Liver (tissue), 9 donors: ENCODE measurements around the gene OCA2. TPM values are rescaled to one million over a fixed set of nuclear protein-coding genes. Genes with fewer than 3 reads are reported as not detected.

ENCODE experiments used
- DNase-seq: peaks from one replicate; pipeline ENCODE4 v3.0.0-alpha.2; 2017; ENCODE audit warnings: low spot score
- H3K27ac ChIP-seq, 2 donors: one replicate each; pipeline ENCODE4 v1.7.0; 2013; ENCODE audit warnings: inconsistent platforms in 2 of 2, low read length in 2 of 2, control low read depth in 1 of 2, low read depth in 1 of 2, mild to moderate bottlenecking in 1 of 2
- H3K27me3 ChIP-seq, 4 donors: one replicate each; pipeline versions ENCODE4 v1.6.1 to v1.7.0; 2013; ENCODE audit warnings: low read length in 3 of 4, inconsistent platforms in 1 of 4, mild to moderate bottlenecking in 1 of 4, moderate library complexity in 1 of 4; ENCODE audit not compliant: control insufficient read depth in 4 of 4, insufficient read depth in 4 of 4
- H3K36me3 ChIP-seq, 4 donors: one replicate each; pipeline versions ENCODE4 v1.6.1 to v1.7.0; 2013; ENCODE audit warnings: low read length in 3 of 4, mild to moderate bottlenecking in 3 of 4, low read depth in 1 of 4, moderate library complexity in 1 of 4; ENCODE audit not compliant: control insufficient read depth in 4 of 4, insufficient read depth in 3 of 4
- H3K4me1 ChIP-seq, 4 donors: one replicate each; pipeline versions ENCODE4 v1.6.1 to v1.7.0; 2013; ENCODE audit warnings: low read length in 3 of 4, mild to moderate bottlenecking in 3 of 4, moderate library complexity in 1 of 4; ENCODE audit not compliant: control insufficient read depth in 4 of 4, insufficient read depth in 4 of 4
- H3K4me3 ChIP-seq, 3 donors: one replicate each; pipeline versions ENCODE4 v1.6.1 to v1.7.0; 2013; ENCODE audit warnings: low read length in 3 of 3, control low read depth in 1 of 3, low read depth in 1 of 3, mild to moderate bottlenecking in 1 of 3
- H3K9ac ChIP-seq, 2 donors: one replicate each; pipeline ENCODE4 v1.7.0; 2013; ENCODE audit warnings: low read length in 2 of 2, mild to moderate bottlenecking in 2 of 2, moderate library complexity in 2 of 2, control low read depth in 1 of 2, low read depth in 1 of 2
- H3K9me3 ChIP-seq, 4 donors: one replicate each; pipeline versions ENCODE4 v1.6.1 to v1.7.0; 2013; ENCODE audit warnings: low read length in 3 of 4; ENCODE audit not compliant: control insufficient read depth in 4 of 4
- ATF3 ChIP-seq: IDR thresholded peaks from 2 replicates; pipeline ENCODE4 v1.6.1; 2016; ENCODE audit warnings: antibody characterized with exemption
- FOXA1 ChIP-seq: IDR thresholded peaks from 2 replicates; pipeline ENCODE4 v1.6.1; 2016; ENCODE audit warnings: antibody characterized with exemption
- FOXA2 ChIP-seq: IDR thresholded peaks from 2 replicates; pipeline ENCODE4 v1.6.1; 2016; ENCODE audit warnings: antibody characterized with exemption
- GABPA ChIP-seq, 2 donors: IDR thresholded peaks in 1 of 2; conservative IDR thresholded peaks in 1 of 2; 2 replicates each; pipeline ENCODE4 v1.6.1; 2016; ENCODE audit warnings: antibody characterized with exemption in 2 of 2, mild to moderate bottlenecking in 1 of 2, moderate library complexity in 1 of 2
- HNF4A ChIP-seq, 2 donors: conservative IDR thresholded peaks; 2 replicates each; pipeline ENCODE4 v1.6.1; 2016; ENCODE audit warnings: antibody characterized with exemption in 2 of 2, mild to moderate bottlenecking in 2 of 2
- JUND ChIP-seq, 2 donors: IDR thresholded peaks; 2 replicates each; pipeline ENCODE4 v1.6.1; 2016; ENCODE audit warnings: antibody characterized with exemption in 2 of 2
- MAX ChIP-seq: IDR thresholded peaks from 2 replicates; pipeline ENCODE4 v1.6.1; 2016; ENCODE audit warnings: antibody characterized with exemption
- REST ChIP-seq: IDR thresholded peaks from 2 replicates; pipeline ENCODE4 v1.6.1; 2016; ENCODE audit warnings: antibody characterized with exemption, mild to moderate bottlenecking
- SP1 ChIP-seq: IDR thresholded peaks from 2 replicates; pipeline ENCODE4 v1.6.1; 2018; ENCODE audit warnings: antibody characterized with exemption, mild to moderate bottlenecking
- ZBTB33 ChIP-seq: IDR thresholded peaks from 2 replicates; pipeline ENCODE4 v1.6.1; 2016; ENCODE audit warnings: antibody characterized with exemption
- WGBS: extraction: QIAGEN DNeasy Blood & Tissue Kit; methylation state at CpG from one replicate; pipeline ENCODE4 v1.1.7; 2013; 5-methylcytosine and 5-hydroxymethylcytosine counted together
- polyA plus RNA-seq, 2 donors: library from polyadenylated mRNA; stranded (reverse) in 1 of 2; unstranded in 1 of 2; fragments of 200-250 nt in 1 of 2; fragments of >200 nt in 1 of 2; fragmentation: Nextera tagmentation in 1 of 2; extraction: Ambion mirVana in 1 of 2; gene quantifications; one replicate each; pipeline versions ENCODE4 v1.2.1 to v1.2.3, GENCODE V29; 2013 to 2015
- total RNA-seq, 2 donors: library from RNA; depleted of rRNA; stranded (reverse); fragments of >200 nt; gene quantifications; one replicate each; pipeline ENCODE4 v1.2.3, GENCODE V29; 2014
- donor health status: healthy.
- donor health status: healthy.
- donor health status: healthy.
- donor health status: healthy.
- donor health status: healthy.

The OCA2 gene
- total and polyA plus RNA-seq, 4 donors: 0.02 to 0.56 (median 0.15) TPM

- 77% methylated on average over 16 of the region's 16 CpGs for WGBS
- H3K4me3 ChIP-seq: no peak overlapping the region
- DNase-seq: no peak
Measured at GRCh38 chr15:27990521-27991515, 108.3 kb downstream of the OCA2 start.

More at GRCh38 chr15:27990521-27991515, 108.3 kb downstream of the OCA2 start:
- H3K27ac ChIP-seq: no peak overlapping the region
- H3K9ac ChIP-seq: no peak overlapping the region
- H3K9me3 ChIP-seq: no peaks in the 10 kb centered on the region
- TF ChIP-seq ZBTB33 (no peak), ATF3 (no peak), FOXA1 (no peak), REST (no peak), FOXA2 (no peak), SP1 (no peak), HNF4A (conservative IDR thresholded peaks at IDR 0.05) (no peak), GABPA (IDR thresholded peaks at IDR 0.05 in 1 of 2, conservative IDR thresholded peaks at IDR 0.05 in 1 of 2) (no peak), MAX (no peak), JUND (IDR thresholded peaks at IDR 0.05) (no peak)
- no peaks in the 10 kb centered on the region for H3K4me1 ChIP-seq
- no peaks in the 10 kb centered on the region for H3K27me3 ChIP-seq
- H3K36me3 ChIP-seq: no peaks in the 10 kb centered on the region
